Fibroblast of gingiva (primary cell): ENCODE results near the gene NXPE2.

Source experiments
- DNase-seq: peaks from one replicate; pipeline ENCODE4 v3.0.0-alpha.2; 2011; ENCODE audit warnings: low read depth

Gene NXPE2

GRCh38 chr11:114745150-114745671, 66.9 kb downstream of the NXPE2 start:
- no peak for DNase-seq

- DNase-seq, result no peak
Observed at GRCh38 chr11:114746013-114746412, 67.7 kb downstream of the NXPE2 start.
